Spleen (tissue), 7 donors: ENCODE measurements around the gene HMX2.

ENCODE experiments used
- POLR2A ChIP-seq, 3 donors: fragments of 450-650 bp; IDR thresholded peaks; one replicate each; pipeline ENCODE4 v1.5.1; 2017; ENCODE audit warnings: antibody characterized with exemption in 3 of 3, mild to moderate bottlenecking in 1 of 3
- TF ChIP-seq, protein P1 (sequence below), 11 experiments: fragments of 200-600 bp in 7 of 11; fragments of 450-650 bp in 4 of 11; sonication (generic) in 4 of 11; IDR thresholded peaks in 8 of 11; conservative IDR thresholded peaks in 3 of 11; 1 replicate in 7 of 11; 2 replicates in 4 of 11; pipeline versions ENCODE4 v1.4.0 to v1.8.0; 2016 to 2021; ENCODE audit warnings: antibody characterized with exemption in 11 of 11, inconsistent platforms in 4 of 11, mild to moderate bottlenecking in 1 of 11
- donor health status: DM: no; HTN: no; CAD: no; lungs with moderate emphysema.
- donor health status: DM: no; HTN: no; CAD: no.
- donor health status: DM: no; HTN: no; CAD: no.

DNA sequence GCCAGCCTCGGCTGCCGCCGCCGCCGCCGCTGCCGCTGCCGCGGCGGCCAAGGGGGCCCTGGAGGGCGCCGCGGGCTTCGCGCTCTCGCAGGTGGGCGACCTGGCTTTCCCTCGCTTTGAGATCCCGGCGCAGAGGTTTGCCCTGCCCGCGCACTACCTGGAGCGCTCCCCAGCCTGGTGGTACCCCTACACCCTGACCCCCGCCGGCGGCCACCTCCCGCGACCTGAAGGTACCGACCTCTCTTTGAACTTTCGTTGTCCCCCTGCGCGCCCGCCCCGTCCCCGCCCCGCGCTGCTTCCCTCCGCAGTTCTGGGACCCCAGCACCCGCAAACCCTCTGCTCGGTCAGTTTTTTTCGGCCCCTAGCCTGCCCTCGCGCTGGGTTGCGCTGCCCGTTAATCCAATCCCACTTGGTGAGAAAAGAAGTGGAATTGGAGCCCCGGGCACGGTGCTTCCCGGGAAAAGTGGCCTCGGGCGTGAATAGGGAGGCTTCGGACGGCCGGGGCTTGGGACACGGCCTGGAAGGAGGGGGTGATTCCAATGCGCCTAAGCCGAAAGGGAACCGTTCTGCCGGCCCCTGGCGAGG lies 11.6 kb upstream of the HMX2 start:
- no peak for TF ChIP-seq POLR2A (IDR thresholded peaks at IDR 0.05)
- TF ChIP-seq, protein P1, sequence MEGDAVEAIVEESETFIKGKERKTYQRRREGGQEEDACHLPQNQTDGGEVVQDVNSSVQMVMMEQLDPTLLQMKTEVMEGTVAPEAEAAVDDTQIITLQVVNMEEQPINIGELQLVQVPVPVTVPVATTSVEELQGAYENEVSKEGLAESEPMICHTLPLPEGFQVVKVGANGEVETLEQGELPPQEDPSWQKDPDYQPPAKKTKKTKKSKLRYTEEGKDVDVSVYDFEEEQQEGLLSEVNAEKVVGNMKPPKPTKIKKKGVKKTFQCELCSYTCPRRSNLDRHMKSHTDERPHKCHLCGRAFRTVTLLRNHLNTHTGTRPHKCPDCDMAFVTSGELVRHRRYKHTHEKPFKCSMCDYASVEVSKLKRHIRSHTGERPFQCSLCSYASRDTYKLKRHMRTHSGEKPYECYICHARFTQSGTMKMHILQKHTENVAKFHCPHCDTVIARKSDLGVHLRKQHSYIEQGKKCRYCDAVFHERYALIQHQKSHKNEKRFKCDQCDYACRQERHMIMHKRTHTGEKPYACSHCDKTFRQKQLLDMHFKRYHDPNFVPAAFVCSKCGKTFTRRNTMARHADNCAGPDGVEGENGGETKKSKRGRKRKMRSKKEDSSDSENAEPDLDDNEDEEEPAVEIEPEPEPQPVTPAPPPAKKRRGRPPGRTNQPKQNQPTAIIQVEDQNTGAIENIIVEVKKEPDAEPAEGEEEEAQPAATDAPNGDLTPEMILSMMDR (IDR thresholded peaks at IDR 0.05 in 8 of 11, conservative IDR thresholded peaks at IDR 0.05 in 3 of 11): no peak
